GM20431 (cell line): ENCODE results near the gene TRAPPC3.
"Not testable (repeated sequence)": the region's sequence is repeated elsewhere in the genome, so short reads cannot be mapped to it uniquely, and the experiment has no call there.

Source experiments
- in situ Hi-C: fragments of 300-500 bp; cut with MseI, MboI; formaldehyde crosslinking; loops from one replicate; pipeline ENCODE4 v1.15.0; 2020; ENCODE audit warnings: low sequenced_read_pairs; ENCODE audit not compliant: unreplicated experiment

The TRAPPC3 gene

GRCh38 chr1:36149237-36149972, at the start of gene TRAPPC3:
Gene TRAPPC3 (minus strand): TSS chr1:36149486. CDS start chr1:36149378, 108 bp downstream.
- in situ Hi-C loops: no loop called here

- in situ Hi-C loops: no loop called here
Measured at GRCh38 chr1:36198641-36199040, 49.4 kb upstream of the TRAPPC3 start.

DNA sequence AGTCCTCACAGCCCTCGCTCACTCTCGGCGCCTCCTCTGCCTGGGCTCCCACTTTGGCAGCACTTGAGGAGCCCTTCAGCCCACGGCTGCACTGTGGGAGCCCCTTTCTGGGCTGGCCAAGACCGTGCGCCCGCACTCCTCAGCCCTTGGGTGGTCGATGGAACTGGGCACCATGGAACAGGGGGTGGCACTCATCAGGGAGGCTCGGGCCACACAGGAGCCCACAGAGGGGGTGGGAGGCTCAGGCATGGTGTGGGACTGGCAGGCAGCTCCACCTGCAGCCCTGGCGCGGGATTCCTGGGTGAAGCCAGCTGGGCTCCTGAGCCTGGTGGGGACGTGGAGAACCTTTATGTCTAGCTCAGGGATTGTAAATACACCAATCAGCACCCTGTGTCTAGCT, 47.5 kb upstream of the TRAPPC3 start:
- in situ Hi-C loops: not testable (repeated sequence)

DNA sequence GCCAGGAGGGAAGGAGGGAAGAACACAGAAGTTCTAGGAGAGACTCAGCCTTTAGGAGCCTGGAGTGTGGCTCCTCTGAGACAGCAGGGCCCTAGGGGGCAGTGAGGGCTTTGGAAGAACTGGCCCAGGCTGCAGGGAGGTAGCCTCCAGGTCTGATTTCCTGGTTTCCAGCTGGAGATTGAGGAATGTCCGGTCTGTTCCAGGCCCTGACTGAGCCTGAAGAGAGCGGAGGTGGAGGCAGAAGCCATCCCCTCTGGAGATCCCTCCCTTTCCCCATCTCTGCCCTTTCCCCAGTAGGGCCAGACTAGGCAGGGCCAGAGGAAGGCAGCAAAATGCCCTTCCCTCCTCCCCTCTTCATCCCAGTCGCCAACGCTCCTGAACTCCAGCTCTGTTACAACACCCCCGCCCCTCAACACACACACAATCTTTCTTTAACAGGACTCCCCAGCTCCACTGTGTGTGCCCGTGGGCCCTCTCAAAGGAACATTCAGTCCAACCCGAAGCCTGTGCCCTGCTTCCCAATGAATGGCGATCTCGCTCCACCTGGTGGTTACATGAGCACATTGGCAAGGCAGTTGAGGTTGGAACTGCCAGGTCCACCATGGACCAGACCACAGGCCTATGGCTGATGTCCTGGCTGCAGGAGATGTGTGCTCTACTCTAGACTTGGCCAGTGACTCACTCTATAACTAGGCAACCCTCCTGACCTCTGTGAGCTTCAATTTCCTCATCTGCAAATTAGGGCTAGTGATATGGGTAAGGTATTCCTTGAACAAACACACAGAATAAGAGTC, 38.7 kb upstream of the TRAPPC3 start:
- in situ Hi-C loops: no loop called here

- in situ Hi-C loops: no loop called here
Measured at GRCh38 chr1:36183309-36183856, 34.1 kb upstream of the TRAPPC3 start.

DNA sequence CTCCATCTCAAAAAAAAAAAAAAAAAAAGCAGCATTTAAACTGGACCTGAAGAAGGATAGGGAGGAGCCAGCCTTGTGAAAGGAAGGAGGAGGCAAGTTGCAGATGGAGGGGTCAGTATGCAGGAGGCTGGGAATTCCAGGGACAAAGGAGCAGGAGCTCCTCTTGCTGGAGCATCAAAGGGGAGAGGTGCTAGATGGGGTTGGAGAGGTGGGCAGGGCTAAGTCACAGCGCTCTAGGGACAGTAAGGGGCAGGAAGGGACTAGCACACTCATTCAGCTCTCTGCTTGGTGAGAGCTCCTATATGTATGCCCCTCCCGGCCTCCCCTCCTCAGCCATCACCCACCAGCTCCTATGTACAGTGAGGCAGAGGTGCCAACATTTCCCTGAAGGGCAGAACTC, 33.4 kb upstream of the TRAPPC3 start:
- in situ Hi-C loops: no loop called here

DNA sequence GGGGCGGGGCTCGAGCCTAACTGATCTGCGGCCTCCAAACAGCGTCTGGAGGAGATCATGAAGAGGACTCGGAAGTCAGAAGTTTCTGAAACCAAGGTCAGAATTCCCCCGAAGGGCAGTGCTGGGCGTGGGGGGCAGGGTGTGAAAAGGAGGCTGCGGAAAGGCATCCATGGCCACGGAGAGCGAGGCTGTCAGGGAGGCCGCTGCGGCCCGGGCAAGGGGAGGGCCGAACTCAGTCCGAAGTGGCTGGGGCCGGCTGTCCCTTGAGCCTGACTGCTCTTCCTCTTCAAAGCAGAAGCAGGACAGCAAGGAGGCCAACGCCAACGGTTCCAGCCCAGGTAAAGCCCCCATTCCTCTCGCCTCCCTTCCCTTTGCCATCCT, 29.9 kb upstream of the TRAPPC3 start:
- in situ Hi-C loops: no loop called here

GRCh38 chr1:36178471-36179219, 29.4 kb upstream of the TRAPPC3 start:
- in situ Hi-C loops: no loop called here

GRCh38 chr1:36177589-36178431, 28.5 kb upstream of the TRAPPC3 start:
- in situ Hi-C loops: no loop called here

DNA sequence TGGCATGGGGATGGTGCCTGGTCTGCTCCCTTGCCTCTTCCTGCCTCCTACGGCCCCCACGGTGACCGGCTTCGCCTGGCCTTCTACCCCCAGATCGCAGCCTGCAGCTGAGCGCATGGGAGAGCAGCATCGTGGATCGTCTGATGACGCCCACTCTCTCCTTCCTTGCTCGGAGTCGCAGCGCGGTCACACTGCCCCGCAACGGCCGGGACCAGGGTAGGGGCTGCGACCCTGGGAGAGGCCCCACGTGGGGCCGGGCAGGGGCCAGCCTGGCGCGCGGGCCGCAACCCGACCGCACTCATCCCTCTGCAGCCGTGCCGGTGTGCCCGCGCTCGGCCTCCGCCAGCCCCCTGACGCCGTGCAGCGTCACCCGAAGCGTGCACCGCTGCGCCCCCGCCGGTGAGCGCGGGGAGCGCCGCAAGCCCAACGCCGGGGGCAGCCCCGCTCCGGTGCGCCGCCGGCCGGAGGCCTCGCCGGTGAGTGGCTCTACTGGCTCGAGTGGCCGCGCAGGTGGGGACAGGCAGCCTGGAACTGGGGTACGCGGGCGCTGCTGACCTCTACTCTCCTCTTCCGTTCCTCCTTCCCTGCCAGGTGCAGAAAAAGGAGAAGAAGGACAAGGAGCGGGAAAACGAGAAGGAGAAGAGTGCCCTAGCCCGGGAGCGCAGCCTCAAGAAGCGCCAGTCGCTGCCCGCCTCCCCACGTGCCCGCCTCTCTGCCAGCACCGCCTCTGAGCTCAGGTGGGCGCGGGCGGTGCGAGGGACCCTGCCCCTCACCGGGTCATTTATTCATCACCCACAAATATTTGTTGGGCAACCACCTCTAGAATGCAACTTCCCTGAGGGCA, 27.0 kb upstream of the TRAPPC3 start:
- in situ Hi-C loops: no loop called here

- in situ Hi-C loops: no loop called here
Measured at GRCh38 chr1:36175137-36176095, 26.1 kb upstream of the TRAPPC3 start.

DNA sequence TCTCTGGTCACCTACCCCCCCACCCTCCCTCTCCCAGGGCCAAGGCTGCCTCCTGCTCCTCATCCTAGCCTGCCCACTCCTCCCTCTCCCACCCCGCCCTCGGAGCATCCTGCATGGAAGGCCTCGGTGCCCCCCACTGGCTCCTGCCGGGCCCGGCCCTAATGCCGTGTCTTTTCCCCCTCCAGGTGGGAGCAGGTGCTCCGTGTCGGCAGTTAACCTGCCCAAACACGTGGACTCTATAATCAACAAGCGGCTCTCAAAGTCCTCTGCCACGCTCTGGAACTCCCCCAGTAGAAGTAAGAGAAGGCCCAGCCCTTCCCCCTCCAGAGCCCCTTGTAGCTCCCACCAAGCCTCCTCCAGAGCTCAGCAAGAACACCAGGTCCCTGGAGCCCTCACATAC, 25.4 kb upstream of the TRAPPC3 start:
- in situ Hi-C loops: no loop called here

- in situ Hi-C loops: no loop called here
Measured at GRCh38 chr1:36172983-36173382, 23.7 kb upstream of the TRAPPC3 start.

GRCh38 chr1:36172017-36172747, 22.9 kb upstream of the TRAPPC3 start:
- in situ Hi-C loops: no loop called here

DNA sequence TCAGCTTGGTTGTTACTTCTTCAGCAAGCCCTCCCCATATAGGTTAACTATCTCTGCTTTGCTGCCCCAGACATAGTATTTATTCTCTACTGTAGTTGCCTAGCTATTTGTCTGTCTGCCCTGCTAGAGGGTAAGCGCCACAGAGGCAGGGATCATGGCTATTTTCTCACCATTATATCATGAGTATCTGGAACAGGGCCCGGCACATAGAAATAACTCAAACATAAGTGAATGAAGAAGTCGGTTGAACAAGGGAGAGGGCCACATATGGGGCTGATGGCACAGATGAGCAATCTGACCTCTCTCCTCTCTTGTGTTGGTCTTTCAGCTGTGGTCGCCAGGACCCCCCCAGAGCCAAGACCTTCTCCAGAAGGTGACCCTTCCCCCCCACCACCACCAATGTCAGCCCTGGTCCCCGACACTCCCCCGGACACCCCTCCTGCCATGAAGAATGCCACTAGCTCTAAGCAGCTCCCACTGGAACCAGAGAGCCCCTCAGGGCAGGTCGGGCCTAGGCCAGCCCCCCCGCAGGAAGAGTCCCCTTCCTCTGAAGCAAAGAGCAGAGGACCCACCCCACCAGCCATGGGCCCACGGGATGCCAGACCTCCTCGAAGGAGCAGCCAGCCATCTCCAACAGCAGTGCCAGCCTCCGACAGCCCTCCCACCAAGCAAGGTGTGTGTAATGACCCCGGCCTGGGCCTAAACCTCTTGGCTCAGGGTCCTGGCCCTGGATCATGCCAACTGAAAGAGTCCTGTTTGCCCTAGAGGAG, 21.5 kb upstream of the TRAPPC3 start:
- in situ Hi-C loops: no loop called here

DNA sequence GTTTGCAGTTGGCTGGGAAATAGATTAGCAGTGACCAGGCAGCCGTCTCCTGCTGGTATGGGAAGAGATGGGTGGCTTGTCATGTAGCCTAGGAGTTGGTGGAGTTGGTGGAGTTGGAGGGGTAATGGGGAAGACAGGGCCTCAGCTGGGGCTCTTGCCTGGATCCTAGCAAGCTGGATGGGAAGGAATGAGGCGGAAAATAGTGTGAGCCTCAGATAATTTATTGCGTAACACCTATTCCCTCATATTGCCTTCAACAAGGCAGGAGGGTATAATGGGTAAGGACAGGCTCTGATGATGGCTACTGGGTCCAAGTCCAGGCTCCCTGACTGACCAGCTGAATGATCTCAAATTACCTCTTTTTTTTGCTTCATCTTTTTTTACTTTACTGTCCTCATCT, 19.2 kb upstream of the TRAPPC3 start:
- in situ Hi-C loops: no loop called here
